GM20000 (cell line): ENCODE data around the gene ZNF692.

Experiments used
- DNase-seq: peaks from one replicate; pipeline ENCODE4 v3.0.0; 2012; ENCODE audit warnings: low spot score
- CTCF ChIP-seq: IDR thresholded peaks from 2 replicates; pipeline ENCODE4 v1.5.1; 2012; ENCODE audit warnings: mild to moderate bottlenecking, control low read depth; ENCODE audit errors: extremely low read depth, missing control alignments

Gene ZNF692

GRCh38 chr1:248800459-248800858 is 58.4 kb downstream of the ZNF692 start:
- TF ChIP-seq CTCF = no peak
- no peak for DNase-seq
